ENCODE data around the gene PFDN6.

DNA sequence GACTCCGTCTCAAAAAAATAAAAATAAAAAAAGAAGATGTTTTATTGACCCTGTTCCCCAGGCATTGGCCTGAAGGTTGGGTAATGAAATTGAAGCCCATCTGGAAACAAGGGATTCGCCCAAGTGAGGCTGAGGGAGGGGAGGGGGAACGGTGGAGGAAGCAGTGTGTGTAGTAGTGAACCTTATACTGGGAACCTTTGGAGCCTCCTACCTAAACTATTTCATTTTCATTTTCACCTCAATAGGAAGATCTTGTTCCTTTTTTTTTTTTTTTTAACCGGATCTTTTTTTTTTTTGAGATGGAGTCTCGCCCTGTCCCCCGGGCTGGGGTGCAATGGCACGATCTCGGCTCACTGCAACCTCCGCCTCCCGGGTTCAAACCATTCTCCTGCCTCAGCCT lies 41.3 kb downstream of the PFDN6 start:
- TF ChIP-seq, protein P1, sequence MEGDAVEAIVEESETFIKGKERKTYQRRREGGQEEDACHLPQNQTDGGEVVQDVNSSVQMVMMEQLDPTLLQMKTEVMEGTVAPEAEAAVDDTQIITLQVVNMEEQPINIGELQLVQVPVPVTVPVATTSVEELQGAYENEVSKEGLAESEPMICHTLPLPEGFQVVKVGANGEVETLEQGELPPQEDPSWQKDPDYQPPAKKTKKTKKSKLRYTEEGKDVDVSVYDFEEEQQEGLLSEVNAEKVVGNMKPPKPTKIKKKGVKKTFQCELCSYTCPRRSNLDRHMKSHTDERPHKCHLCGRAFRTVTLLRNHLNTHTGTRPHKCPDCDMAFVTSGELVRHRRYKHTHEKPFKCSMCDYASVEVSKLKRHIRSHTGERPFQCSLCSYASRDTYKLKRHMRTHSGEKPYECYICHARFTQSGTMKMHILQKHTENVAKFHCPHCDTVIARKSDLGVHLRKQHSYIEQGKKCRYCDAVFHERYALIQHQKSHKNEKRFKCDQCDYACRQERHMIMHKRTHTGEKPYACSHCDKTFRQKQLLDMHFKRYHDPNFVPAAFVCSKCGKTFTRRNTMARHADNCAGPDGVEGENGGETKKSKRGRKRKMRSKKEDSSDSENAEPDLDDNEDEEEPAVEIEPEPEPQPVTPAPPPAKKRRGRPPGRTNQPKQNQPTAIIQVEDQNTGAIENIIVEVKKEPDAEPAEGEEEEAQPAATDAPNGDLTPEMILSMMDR (conservative IDR thresholded peaks at IDR 0.05; ENCODE audit: low read depth, low read length), result no peak
- TF ChIP-seq EZH2 (IDR thresholded peaks at IDR 0.05; ENCODE audit: low read length, unreplicated experiment), result no peak
